GM12878 (cell line): ENCODE measurements around the gene RIPK4. TPM values are rescaled to one million over a fixed set of nuclear protein-coding genes. Genes with fewer than 3 reads are reported as not detected.

Source experiments
- ATAC-seq: fragments of 200-7000 bp; cut with Tn5 transposase; 3 replicates; pipeline ENCODE4 v1.9.1; 2020; ENCODE audit warnings: mild to moderate bottlenecking, moderate library complexity
- BruUV-seq: library from RNA; stranded (reverse); fragments of 400-500 nt; replicated peaks from 2 replicates; lab custom pipeline; 2021; lab: Mats Ljungman, UMichigan
- CTCF ChIA-PET: fragments of 300-600 bp; sonication (Branson Sonifier 250); formaldehyde crosslinking; extraction: SDS; loops from one replicate; lab custom pipeline; 2021; ENCODE audit warnings: inconsistent platforms; lab: Yijun Ruan, JAX
- POLR2A ChIA-PET: fragments of 350-600 bp; formaldehyde crosslinking; extraction: SDS; loops from one replicate; lab custom pipeline; 2021; ENCODE audit warnings: inconsistent platforms; lab: Charles Lee
- RAD21 ChIA-PET: fragments of 300-600 bp; sonication (Branson Sonifier 250); formaldehyde crosslinking; loops from one replicate; lab custom pipeline; 2023; ENCODE audit warnings: antibody characterized with exemption; ENCODE audit not compliant: unreplicated experiment; lab: Charles Lee
- SMC1A ChIA-PET: fragments of 300-600 bp; sonication (Branson Sonifier 250); formaldehyde crosslinking; loops from one replicate; lab custom pipeline; 2023; ENCODE audit not compliant: unreplicated experiment, uncharacterized antibody; lab: Charles Lee
- DNase-seq: peaks from one replicate; pipeline ENCODE4 v3.0.0-alpha.2; 2011; ENCODE audit warnings: low read depth, low spot score
- FAIRE-seq: peaks from 3 replicates; lab custom pipeline; 2011; peaks lifted over from hg19 to GRCh38; lab: Jason Lieb, UNC
- H2AFZ ChIP-seq: 2 replicates; pipeline ENCODE4 v1.6.0; 2011; ENCODE audit warnings: low read depth, low read length, control low read depth; ENCODE audit not compliant: control insufficient read depth
- H3K27ac ChIP-seq: 2 replicates; pipeline ENCODE4 v1.5.1; 2011; ENCODE audit warnings: control low read depth; ENCODE audit not compliant: control insufficient read depth, insufficient read depth
- H3K27me3 ChIP-seq, 2 experiments: replicated peaks in 1 of 2; 2 replicates each; pipeline versions ENCODE4 v1.6.0 to v1.6.1; 2011; ENCODE audit warnings: low read length in 1 of 2; ENCODE audit not compliant: control insufficient read depth in 2 of 2, insufficient read depth in 2 of 2
- H3K36me3 ChIP-seq, 2 experiments: 2 replicates each; pipeline ENCODE4 v1.5.1; 2011; ENCODE audit warnings: low read length in 1 of 2; ENCODE audit not compliant: control insufficient read depth in 2 of 2, insufficient read depth in 2 of 2
- H3K4me1 ChIP-seq: 2 replicates; pipeline ENCODE4 v1.6.1; 2011; ENCODE audit warnings: mild to moderate bottlenecking, low read length, moderate library complexity, mixed read lengths; ENCODE audit not compliant: control insufficient read depth, insufficient read depth
- H3K4me2 ChIP-seq: 2 replicates; pipeline ENCODE4 v1.6.0; 2011; ENCODE audit warnings: control low read depth; ENCODE audit not compliant: control insufficient read depth, insufficient read depth
- H3K4me3 ChIP-seq: fragments of 200-600 bp; sonication (generic); 2 replicates; pipeline ENCODE4 v1.5.1; 2016
- H3K79me2 ChIP-seq: 2 replicates; pipeline ENCODE4 v1.6.0; 2011; ENCODE audit warnings: low read length; ENCODE audit not compliant: control insufficient read depth, insufficient read depth
- H3K9ac ChIP-seq: 2 replicates; pipeline ENCODE4 v1.8.0; 2011; ENCODE audit warnings: low read length, control low read depth, mixed read lengths; ENCODE audit not compliant: control insufficient read depth, insufficient read depth
- H3K9me3 ChIP-seq: replicated peaks from 3 replicates; pipeline ENCODE4 v1.5.1; 2011; ENCODE audit warnings: mild to moderate bottlenecking, low read length; ENCODE audit not compliant: control insufficient read depth, insufficient read depth
- H4K20me1 ChIP-seq: 2 replicates; pipeline ENCODE4 v1.6.0; 2011; ENCODE audit not compliant: control insufficient read depth, insufficient read depth
- CBX5 ChIP-seq: sonication (generic); IDR thresholded peaks from 2 replicates; pipeline ENCODE4 v1.6.1; 2016; ENCODE audit warnings: low read depth, moderate library complexity, mild to moderate bottlenecking, inconsistent platforms
- HSF1 ChIP-seq: fragments of 150-350 bp; IDR thresholded peaks from 2 replicates; pipeline ENCODE4 v1.6.1; 2014; ENCODE audit warnings: mild to moderate bottlenecking, low read depth, low read length
- JUND ChIP-seq: IDR thresholded peaks from 2 replicates; pipeline ENCODE4 v1.6.1; 2012; ENCODE audit warnings: low read depth, mild to moderate bottlenecking, low read length, improper control_type of control experiment, moderate library complexity
- MXI1 ChIP-seq: fragments of 150-350 bp; IDR thresholded peaks from 2 replicates; pipeline ENCODE4 v1.6.1; 2011; ENCODE audit warnings: low read depth, mild to moderate bottlenecking, inconsistent platforms, low read length, improper control_type of control experiment
- NKRF ChIP-seq: fragments of 450-650 bp; conservative IDR thresholded peaks from 2 replicates; pipeline ENCODE4 v1.6.1; 2017; ENCODE audit warnings: mild to moderate bottlenecking, moderate library complexity
- RB1 ChIP-seq: fragments of 450-650 bp; formaldehyde crosslinking; IDR thresholded peaks from 2 replicates; pipeline ENCODE4 v1.6.1; 2017; ENCODE audit warnings: mild to moderate bottlenecking, borderline replicate concordance
- USF1 ChIP-seq: IDR thresholded peaks from 2 replicates; pipeline ENCODE4 v1.6.1; 2011; ENCODE audit warnings: borderline replicate concordance, low read depth, mild to moderate bottlenecking, moderate library complexity, mixed read lengths, low read length; ENCODE audit not compliant: insufficient read depth; ENCODE audit errors: extremely low read length
- WRNIP1 ChIP-seq: IDR thresholded peaks from 2 replicates; pipeline ENCODE4 v1.6.1; 2011; ENCODE audit warnings: low read depth, low read length, improper control_type of control experiment, borderline replicate concordance
- YBX1 ChIP-seq: fragments of 450-650 bp; IDR thresholded peaks from 2 replicates; pipeline ENCODE4 v1.6.1; 2016; ENCODE audit warnings: antibody characterized with exemption
- WGBS: methylation state at CpG from one replicate; pipeline ENCODE4 v1.1.6; 2016; ENCODE audit warnings: low lambda C conversion rate; ENCODE audit not compliant: insufficient replicate concordance, insufficient coverage; ENCODE audit errors: missing lambda C conversion rate; 5-methylcytosine and 5-hydroxymethylcytosine counted together
- in situ Hi-C: fragments of 300-500 bp; cut with MboI; formaldehyde crosslinking; loops from 9 replicates; pipeline ENCODE4 v1.14.3; 2018; ENCODE audit warnings: mixed read lengths
- intact Hi-C: fragments of 100-400 bp; cut with micrococcal nuclease; formaldehyde crosslinking; loops from one replicate; pipeline ENCODE4 v1.14.2; 2022; ENCODE audit not compliant: unreplicated experiment
- polyA plus RNA-seq, 11 experiments: library from polyadenylated mRNA; depleted of rRNA in 4 of 11; unstranded in 6 of 11; stranded (reverse) in 5 of 11; fragments of >200 nt; fragmentation: Nextera tagmentation in 4 of 11; fragmentation: Illumina TruSeq in 1 of 11; extraction: Ambion mirVana in 4 of 11; extraction: Trizol in 1 of 11; gene quantifications; 1 replicate in 1 of 11; 2 replicates in 10 of 11; pipeline versions ENCODE4 v1.2.1 to v1.2.3, GENCODE V29; 2011 to 2016; ENCODE audit warnings: inconsistent platforms in 2 of 11, missing spikeins in 2 of 11, low read depth in 1 of 11
- total RNA-seq, 4 experiments: library from RNA; depleted of rRNA in 3 of 4; stranded (reverse); fragments of >200 nt in 3 of 4; fragmentation: Illumina TruSeq in 1 of 4; extraction: Trizol in 1 of 4; gene quantifications; 2 replicates each; pipeline versions ENCODE4 v1.2.1 to v1.2.3, GENCODE V29; 2013 to 2021

Gene RIPK4
- total and polyA plus RNA-seq, 10 of the 15 experiments (the other 5 are each of a cell fraction or from before 2014, with no cell fraction given) = 0.05 TPM; not detected in 9

GRCh38 chr21:41796476-41797080, 29.7 kb upstream of the RIPK4 start (continued):
- no peak for TF ChIP-seq USF1

- RAD21 ChIA-PET = no interaction called here
- ATAC-seq (no peak), DNase-seq (no peak), FAIRE-seq (no peak)
- SMC1A ChIA-PET = interaction anchor here (0.6 to 1.2 kb wide), 2 partner anchors 184 to 1000 kb away, joined by 3 read pairs; no protein-coding TSS in a partner anchor
- TF ChIP-seq CBX5 (no peak), HSF1 (no peak), MXI1 (no peak), JUND (no peak), NKRF (no peak), WRNIP1 (no peak), RB1 (no peak), YBX1 (no peak)
- CTCF ChIA-PET = interaction anchor here (0.8 kb wide), 1 partner anchor 513 kb away, joined by 3 read pairs; no protein-coding TSS in a partner anchor
- 38% methylated on average over 2 of the region's 3 CpGs for WGBS
- H3K9me3 ChIP-seq = no peaks in the 10 kb centered on the region; the same call in 2 of the 3 replicates
- H3K4me3 ChIP-seq = no peak overlapping the region
- H3K4me1 ChIP-seq = no peaks in the 10 kb centered on the region
- no peak overlapping the region for H2AFZ ChIP-seq
- H3K79me2 ChIP-seq = no peaks in the 10 kb centered on the region
- no peak overlapping the region for H3K27ac ChIP-seq
- POLR2A ChIA-PET = no interaction called here
- H4K20me1 ChIP-seq = no peaks in the 10 kb centered on the region
- intact Hi-C loops (no loop called here), in situ Hi-C loops (no loop called here)
- no peak overlapping the region for H3K4me2 ChIP-seq
- H3K27me3 ChIP-seq = no peaks in the 10 kb centered on the region
- H3K9ac ChIP-seq = no peak overlapping the region
- BruUV-seq = no TSS peak
- peaks cover 5 to 19% of the 10 kb centered on the region in 2 experiments for H3K36me3 ChIP-seq
Measured at GRCh38 chr21:41795726-41796125, 28.9 kb upstream of the RIPK4 start.
